ENCODE measurements around the gene GTF2H2C.
A peak's percentile ranks its signal among the peaks of the same experiment; 100 is the strongest.
"Not testable (repeated sequence)": the region's sequence is repeated elsewhere in the genome, so short reads cannot be mapped to it uniquely, and the experiment has no call there.

Gene GTF2H2C

GRCh38 chr5:69560587-69561431 lies 818 bp downstream of the GTF2H2C start:
- H3K4me1 ChIP-seq (ENCODE audit: control insufficient read depth in 2 of 2, insufficient read depth in 1 of 2, low read depth in 1 of 2, low read length in 2 of 2); H3K27ac ChIP-seq (replicated peaks; ENCODE audit: low read length); H3K14ac ChIP-seq (ENCODE audit: low read length); H4K91ac ChIP-seq (ENCODE audit: low read depth, low read length, poor library complexity); H2AFZ ChIP-seq (ENCODE audit: low read length); H3K18ac ChIP-seq (ENCODE audit: low read length); H3K79me1 ChIP-seq (ENCODE audit: low read depth, low read length); H2BK120ac ChIP-seq (ENCODE audit: low read depth, low read length); H2BK12ac ChIP-seq (ENCODE audit: low read length); H3K4ac ChIP-seq (ENCODE audit: low read length); H2BK15ac ChIP-seq (ENCODE audit: low read length); H3K9ac ChIP-seq (ENCODE audit: low read depth, low read length, poor library complexity); H3K27me3 ChIP-seq (ENCODE audit: control insufficient read depth in 3 of 3, insufficient read depth in 3 of 3, low read depth in 1 of 3, low read length in 3 of 3); H3K9me3 ChIP-seq (replicated peaks in 1 of 2; ENCODE audit: control insufficient read depth in 2 of 2, insufficient read depth in 1 of 2, low read depth in 1 of 2, low read length in 2 of 2); H2AK5ac ChIP-seq (ENCODE audit: low read depth, low read length); H3K36me3 ChIP-seq (replicated peaks in 1 of 2; ENCODE audit: control insufficient read depth in 2 of 2, insufficient read depth in 2 of 2, low read length in 2 of 2); DNase-seq (ENCODE audit: low spot score); H3K23ac ChIP-seq (ENCODE audit: low read depth, low read length, poor library complexity); H4K8ac ChIP-seq (ENCODE audit: low read depth, low read length); H2BK5ac ChIP-seq (ENCODE audit: low read length): not testable (repeated sequence)
- no CpG with 5 or more reads among the region's 31 CpGs for WGBS, 2 donors (ENCODE audit: extremely low coverage in 2 of 2, insufficient read length in 2 of 2, insufficient replicate concordance in 1 of 2)
- Histone ChIP-seq H3K4me3 (ENCODE audit: low read length in 2 of 2) (peak overlapping the region in 1 of 2 donors; percentile 42), H3K4me2 (ENCODE audit: insufficient read depth, low read length, poor library complexity, severe bottlenecking) (peak overlapping the region; percentile 25)

GRCh38 chr5:69566172-69566571 lies 6.2 kb downstream of the GTF2H2C start:
- H4K91ac ChIP-seq (ENCODE audit: low read depth, low read length, poor library complexity); H2AFZ ChIP-seq (ENCODE audit: low read length); H3K14ac ChIP-seq (ENCODE audit: low read length); H2BK15ac ChIP-seq (ENCODE audit: low read length); H4K8ac ChIP-seq (ENCODE audit: low read depth, low read length); H3K4me1 ChIP-seq (ENCODE audit: control insufficient read depth in 2 of 2, insufficient read depth in 1 of 2, low read depth in 1 of 2, low read length in 2 of 2); H2BK12ac ChIP-seq (ENCODE audit: low read length); H3K27ac ChIP-seq (replicated peaks; ENCODE audit: low read length); H2BK120ac ChIP-seq (ENCODE audit: low read depth, low read length); H3K4me3 ChIP-seq (ENCODE audit: low read length in 2 of 2); H3K4me2 ChIP-seq (ENCODE audit: insufficient read depth, low read length, poor library complexity, severe bottlenecking); H3K4ac ChIP-seq (ENCODE audit: low read length); H3K27me3 ChIP-seq (ENCODE audit: control insufficient read depth in 3 of 3, insufficient read depth in 3 of 3, low read depth in 1 of 3, low read length in 3 of 3); DNase-seq (ENCODE audit: low spot score); H3K18ac ChIP-seq (ENCODE audit: low read length); H3K9ac ChIP-seq (ENCODE audit: low read depth, low read length, poor library complexity); H3K23ac ChIP-seq (ENCODE audit: low read depth, low read length, poor library complexity); H3K79me1 ChIP-seq (ENCODE audit: low read depth, low read length); H2BK5ac ChIP-seq (ENCODE audit: low read length); H2AK5ac ChIP-seq (ENCODE audit: low read depth, low read length); H3K9me3 ChIP-seq (replicated peaks in 1 of 2; ENCODE audit: control insufficient read depth in 2 of 2, insufficient read depth in 1 of 2, low read depth in 1 of 2, low read length in 2 of 2); H3K36me3 ChIP-seq (replicated peaks in 1 of 2; ENCODE audit: control insufficient read depth in 2 of 2, insufficient read depth in 2 of 2, low read length in 2 of 2): not testable (repeated sequence)
- WGBS, 2 donors (ENCODE audit: extremely low coverage in 2 of 2, insufficient read length in 2 of 2, insufficient replicate concordance in 1 of 2) = no CpG with 5 or more reads among the region's 2 CpGs

- not testable (repeated sequence) for H3K4ac ChIP-seq (ENCODE audit: low read length); H3K4me3 ChIP-seq (ENCODE audit: low read length in 2 of 2); H3K79me1 ChIP-seq (ENCODE audit: low read depth, low read length); H2BK5ac ChIP-seq (ENCODE audit: low read length); H3K4me1 ChIP-seq (ENCODE audit: control insufficient read depth in 2 of 2, insufficient read depth in 1 of 2, low read depth in 1 of 2, low read length in 2 of 2); H4K8ac ChIP-seq (ENCODE audit: low read depth, low read length); H2AK5ac ChIP-seq (ENCODE audit: low read depth, low read length); H3K9ac ChIP-seq (ENCODE audit: low read depth, low read length, poor library complexity); H3K18ac ChIP-seq (ENCODE audit: low read length); H2BK15ac ChIP-seq (ENCODE audit: low read length); H4K91ac ChIP-seq (ENCODE audit: low read depth, low read length, poor library complexity); H3K9me3 ChIP-seq (replicated peaks in 1 of 2; ENCODE audit: control insufficient read depth in 2 of 2, insufficient read depth in 1 of 2, low read depth in 1 of 2, low read length in 2 of 2); H3K14ac ChIP-seq (ENCODE audit: low read length); H2BK12ac ChIP-seq (ENCODE audit: low read length); H2BK120ac ChIP-seq (ENCODE audit: low read depth, low read length); H3K27me3 ChIP-seq (ENCODE audit: control insufficient read depth in 3 of 3, insufficient read depth in 3 of 3, low read depth in 1 of 3, low read length in 3 of 3); H3K27ac ChIP-seq (replicated peaks; ENCODE audit: low read length); H3K4me2 ChIP-seq (ENCODE audit: insufficient read depth, low read length, poor library complexity, severe bottlenecking); H2AFZ ChIP-seq (ENCODE audit: low read length); DNase-seq (ENCODE audit: low spot score); H3K36me3 ChIP-seq (replicated peaks in 1 of 2; ENCODE audit: control insufficient read depth in 2 of 2, insufficient read depth in 2 of 2, low read length in 2 of 2); H3K23ac ChIP-seq (ENCODE audit: low read depth, low read length, poor library complexity)
- WGBS, 2 donors (ENCODE audit: extremely low coverage in 2 of 2, insufficient read length in 2 of 2, insufficient replicate concordance in 1 of 2) = no CpG with 5 or more reads among the region's 2 CpGs
Measured at GRCh38 chr5:69568072-69568471, 8.1 kb downstream of the GTF2H2C start.

- H3K27me3 ChIP-seq (ENCODE audit: control insufficient read depth in 3 of 3, insufficient read depth in 3 of 3, low read depth in 1 of 3, low read length in 3 of 3); H3K14ac ChIP-seq (ENCODE audit: low read length); H2BK120ac ChIP-seq (ENCODE audit: low read depth, low read length); H2BK15ac ChIP-seq (ENCODE audit: low read length); H3K4ac ChIP-seq (ENCODE audit: low read length); H3K23ac ChIP-seq (ENCODE audit: low read depth, low read length, poor library complexity); H3K4me1 ChIP-seq (ENCODE audit: control insufficient read depth in 2 of 2, insufficient read depth in 1 of 2, low read depth in 1 of 2, low read length in 2 of 2); H3K9me3 ChIP-seq (replicated peaks in 1 of 2; ENCODE audit: control insufficient read depth in 2 of 2, insufficient read depth in 1 of 2, low read depth in 1 of 2, low read length in 2 of 2); H3K36me3 ChIP-seq (replicated peaks in 1 of 2; ENCODE audit: control insufficient read depth in 2 of 2, insufficient read depth in 2 of 2, low read length in 2 of 2); H3K4me2 ChIP-seq (ENCODE audit: insufficient read depth, low read length, poor library complexity, severe bottlenecking); H3K27ac ChIP-seq (replicated peaks; ENCODE audit: low read length); H2AK5ac ChIP-seq (ENCODE audit: low read depth, low read length); H4K8ac ChIP-seq (ENCODE audit: low read depth, low read length); H4K91ac ChIP-seq (ENCODE audit: low read depth, low read length, poor library complexity); H2BK5ac ChIP-seq (ENCODE audit: low read length); H2AFZ ChIP-seq (ENCODE audit: low read length); H3K9ac ChIP-seq (ENCODE audit: low read depth, low read length, poor library complexity); H3K79me1 ChIP-seq (ENCODE audit: low read depth, low read length); DNase-seq (ENCODE audit: low spot score); H3K4me3 ChIP-seq (ENCODE audit: low read length in 2 of 2); H2BK12ac ChIP-seq (ENCODE audit: low read length); H3K18ac ChIP-seq (ENCODE audit: low read length): not testable (repeated sequence)
- no CpG with 5 or more reads among the region's 2 CpGs for WGBS, 2 donors (ENCODE audit: extremely low coverage in 2 of 2, insufficient read length in 2 of 2, insufficient replicate concordance in 1 of 2)
Measured at GRCh38 chr5:69583356-69583755, 23.4 kb downstream of the GTF2H2C start.

All from neuronal stem cell (in vitro differentiated cells).